MM.1S (cell line): ENCODE results near the gene BMERB1.

Source experiments
- EZH2phosphoT487 ChIP-seq: fragments of 300-600 bp; sonication (generic); IDR thresholded peaks from 2 replicates; pipeline ENCODE4 v1.6.1; 2018; ENCODE audit warnings: antibody characterized with exemption, low read length
- TF ChIP-seq, protein P1 (sequence below): fragments of 300-600 bp; sonication (generic); IDR thresholded peaks from 2 replicates; pipeline ENCODE4 v1.5.1; 2016; ENCODE audit warnings: antibody characterized with exemption, low read length, mixed read lengths

DNA sequence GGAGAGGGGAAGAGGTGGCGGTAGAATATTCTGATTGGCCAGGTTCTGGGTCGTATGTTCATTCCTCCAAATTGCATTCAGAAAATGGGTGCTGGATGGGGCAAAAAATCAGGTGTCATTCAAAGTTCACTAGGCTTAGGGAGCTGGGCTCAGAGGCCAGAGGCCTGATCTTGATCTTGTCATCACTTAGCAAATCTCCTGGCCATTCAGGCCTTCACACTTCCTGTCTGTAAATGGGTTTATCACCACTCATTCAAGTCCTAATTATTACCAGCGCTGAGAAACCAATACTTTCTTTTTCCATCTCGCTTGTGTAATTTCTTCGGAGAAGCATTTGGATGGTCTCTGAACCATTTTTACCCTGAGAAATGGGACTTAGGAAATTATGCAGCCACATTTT, 50.8 kb downstream of the BMERB1 start:
- TF ChIP-seq, protein P1, sequence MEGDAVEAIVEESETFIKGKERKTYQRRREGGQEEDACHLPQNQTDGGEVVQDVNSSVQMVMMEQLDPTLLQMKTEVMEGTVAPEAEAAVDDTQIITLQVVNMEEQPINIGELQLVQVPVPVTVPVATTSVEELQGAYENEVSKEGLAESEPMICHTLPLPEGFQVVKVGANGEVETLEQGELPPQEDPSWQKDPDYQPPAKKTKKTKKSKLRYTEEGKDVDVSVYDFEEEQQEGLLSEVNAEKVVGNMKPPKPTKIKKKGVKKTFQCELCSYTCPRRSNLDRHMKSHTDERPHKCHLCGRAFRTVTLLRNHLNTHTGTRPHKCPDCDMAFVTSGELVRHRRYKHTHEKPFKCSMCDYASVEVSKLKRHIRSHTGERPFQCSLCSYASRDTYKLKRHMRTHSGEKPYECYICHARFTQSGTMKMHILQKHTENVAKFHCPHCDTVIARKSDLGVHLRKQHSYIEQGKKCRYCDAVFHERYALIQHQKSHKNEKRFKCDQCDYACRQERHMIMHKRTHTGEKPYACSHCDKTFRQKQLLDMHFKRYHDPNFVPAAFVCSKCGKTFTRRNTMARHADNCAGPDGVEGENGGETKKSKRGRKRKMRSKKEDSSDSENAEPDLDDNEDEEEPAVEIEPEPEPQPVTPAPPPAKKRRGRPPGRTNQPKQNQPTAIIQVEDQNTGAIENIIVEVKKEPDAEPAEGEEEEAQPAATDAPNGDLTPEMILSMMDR, result no peak
- no peak for TF ChIP-seq EZH2phosphoT487
